T-helper 1 cell treated with Interleukin-12 subunit alpha and Interleukin-12 subunit beta and Interleukin-4 antibody, amounts not matched to agents 30 μg/mL and 1 μg/mL, for 36 hours (primary cell): ENCODE results near the gene SLAMF6.

Experiments
- H3K27ac Mint-ChIP-seq: one replicate; pipeline ENCODE4 v1.8.0; 2021; ENCODE audit warnings: mild to moderate bottlenecking, mixed read lengths
- H3K27me3 Mint-ChIP-seq: one replicate; pipeline ENCODE4 v1.8.0; 2021; ENCODE audit warnings: low read depth, mixed read lengths
- H3K36me3 Mint-ChIP-seq: one replicate; pipeline ENCODE4 v1.8.0; 2021; ENCODE audit warnings: low read depth, mixed read lengths
- H3K4me1 Mint-ChIP-seq: one replicate; pipeline ENCODE4 v1.8.0; 2021; ENCODE audit warnings: low read depth, mixed read lengths
- H3K4me3 Mint-ChIP-seq: one replicate; pipeline ENCODE4 v1.8.0; 2021; ENCODE audit warnings: mild to moderate bottlenecking, moderate library complexity, mixed read lengths
- H3K9me3 Mint-ChIP-seq: one replicate; pipeline ENCODE4 v1.8.0; 2021; ENCODE audit warnings: mixed read lengths

SLAMF6 gene

DNA sequence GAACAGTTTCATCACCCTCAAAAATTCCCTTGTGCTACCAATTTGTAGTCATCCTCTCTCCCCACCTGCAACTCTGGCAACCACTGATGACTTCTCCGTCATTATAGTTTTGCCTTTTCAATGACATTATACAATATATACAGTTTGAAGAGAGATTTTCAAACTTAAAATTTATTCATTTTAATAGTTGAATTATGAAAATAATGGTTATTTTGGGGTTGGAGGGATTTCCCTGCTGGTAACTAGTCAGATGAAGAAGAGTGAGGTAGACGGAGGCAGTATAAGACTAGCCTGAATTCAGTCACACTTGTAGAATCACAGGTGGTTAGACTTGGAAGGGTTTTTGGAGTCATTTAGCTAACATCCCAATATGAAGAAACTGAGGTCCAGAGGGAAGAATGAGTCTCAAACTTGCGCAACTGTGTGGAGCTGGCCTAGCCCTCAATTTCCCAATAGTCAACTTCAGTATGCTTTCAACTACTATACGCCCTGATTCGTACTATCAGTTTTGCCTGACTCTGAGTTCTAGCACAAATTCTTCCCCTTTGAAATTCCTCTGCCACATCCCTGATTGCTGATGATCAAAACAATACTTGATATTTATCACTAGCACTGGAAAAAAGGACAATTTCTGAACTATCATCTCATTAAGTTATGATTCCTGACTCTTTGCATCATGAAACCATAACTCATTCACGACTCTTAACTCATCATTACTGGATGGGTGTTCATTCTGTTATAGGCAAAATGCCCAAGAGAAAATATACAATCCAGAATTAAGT, 68.5 kb downstream of the SLAMF6 start:
- peak overlapping the region; percentile 38 for H3K4me3 Mint-ChIP-seq
- peaks cover 3% of the 10 kb centered on the region for H3K36me3 Mint-ChIP-seq
- peaks cover 60% of the 10 kb centered on the region for H3K4me1 Mint-ChIP-seq
- peak overlapping the region; percentile 15 for H3K27ac Mint-ChIP-seq
- H3K27me3 Mint-ChIP-seq: no peaks in the 10 kb centered on the region
- no peaks in the 10 kb centered on the region for H3K9me3 Mint-ChIP-seq

DNA sequence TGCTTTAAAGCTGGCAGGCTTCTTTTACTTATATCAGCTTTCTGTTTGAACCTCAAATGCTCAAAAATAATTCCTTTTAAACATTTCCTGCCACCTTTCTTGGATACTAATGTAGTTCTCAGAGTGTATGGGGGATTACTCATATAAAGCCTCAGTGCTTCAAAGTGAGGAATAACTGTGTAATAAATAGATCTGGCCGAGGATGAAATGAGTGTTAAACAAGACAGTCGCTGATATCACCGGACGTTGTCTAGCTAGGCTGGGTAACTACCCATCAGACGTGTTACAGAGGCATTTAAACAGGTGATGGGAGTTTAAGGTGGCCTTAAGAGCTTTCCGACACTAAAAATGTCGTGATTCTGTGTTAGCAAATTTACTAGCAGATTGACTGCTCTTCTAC, 69.6 kb downstream of the SLAMF6 start:
- Mint-ChIP-seq H3K36me3 (peaks cover 3% of the 10 kb centered on the region), H3K27ac (peak overlapping the region; percentile 82), H3K4me3 (peak overlapping the region; percentile 44), H3K27me3 (no peaks in the 10 kb centered on the region), H3K4me1 (peaks cover 58% of the 10 kb centered on the region), H3K9me3 (no peaks in the 10 kb centered on the region)

DNA sequence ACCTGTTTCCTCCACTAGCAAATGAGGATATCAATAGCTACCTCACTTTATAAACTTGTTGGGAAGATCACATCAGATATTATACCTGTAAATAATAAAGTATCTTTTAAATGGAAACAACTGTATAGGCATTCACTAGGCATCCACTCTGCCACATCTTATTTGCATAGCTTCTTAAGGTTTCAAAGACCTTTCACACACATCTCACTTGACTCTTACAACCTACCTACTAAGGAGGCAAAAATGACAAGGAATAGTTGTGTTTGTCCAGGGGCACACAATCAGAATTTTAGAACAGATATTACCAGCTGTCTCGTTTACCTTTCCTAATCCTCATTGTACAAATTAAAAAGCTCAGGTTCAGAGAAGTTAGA, 71.2 kb downstream of the SLAMF6 start:
- H3K4me1 Mint-ChIP-seq: peaks cover 64% of the 10 kb centered on the region
- peak overlapping the region; percentile 79 for H3K27ac Mint-ChIP-seq
- no peaks in the 10 kb centered on the region for H3K27me3 Mint-ChIP-seq
- peak overlapping the region; percentile 43 for H3K4me3 Mint-ChIP-seq
- H3K9me3 Mint-ChIP-seq: no peaks in the 10 kb centered on the region
- H3K36me3 Mint-ChIP-seq: peaks cover 3% of the 10 kb centered on the region

DNA sequence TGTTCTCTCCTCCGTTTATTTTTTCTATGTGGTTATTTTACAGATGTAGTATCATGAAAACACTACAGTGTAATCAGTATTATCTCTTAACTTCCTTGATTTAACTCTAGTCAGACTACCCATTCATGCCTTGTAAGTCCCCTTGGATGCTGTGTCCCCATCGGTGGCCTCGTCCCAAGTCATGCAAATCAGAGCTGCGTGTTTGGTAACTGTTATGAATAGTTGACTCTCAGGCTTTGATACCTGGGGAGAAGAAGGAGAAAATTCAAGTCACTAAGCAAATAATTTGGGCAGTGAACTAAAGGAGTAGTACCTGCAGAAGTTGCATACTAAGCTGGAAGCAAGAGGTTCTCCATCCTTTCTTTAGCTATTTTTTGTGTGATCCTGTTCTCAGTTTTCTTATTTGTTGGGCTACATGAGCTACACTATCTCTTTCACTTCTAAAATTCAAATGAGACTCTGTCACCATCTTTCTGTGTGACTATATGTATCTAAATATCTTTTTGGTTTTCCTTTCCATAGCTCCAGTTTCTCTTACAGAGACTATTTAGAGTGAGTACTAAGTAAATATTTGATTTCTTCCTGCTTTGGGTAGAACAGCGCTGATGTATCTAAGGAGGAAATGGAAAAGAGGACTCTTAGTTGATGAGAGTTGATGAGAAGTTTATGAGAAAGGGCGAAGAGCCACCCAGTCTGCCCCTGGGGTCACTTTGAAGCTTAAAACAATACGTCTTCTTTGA, 71.8 kb downstream of the SLAMF6 start:
- Mint-ChIP-seq H3K4me1 (peaks cover 67% of the 10 kb centered on the region), H3K4me3 (peak overlapping the region; percentile 43), H3K27ac (peak overlapping the region; percentile 79), H3K36me3 (peaks cover 2% of the 10 kb centered on the region), H3K27me3 (no peaks in the 10 kb centered on the region), H3K9me3 (no peaks in the 10 kb centered on the region)

DNA sequence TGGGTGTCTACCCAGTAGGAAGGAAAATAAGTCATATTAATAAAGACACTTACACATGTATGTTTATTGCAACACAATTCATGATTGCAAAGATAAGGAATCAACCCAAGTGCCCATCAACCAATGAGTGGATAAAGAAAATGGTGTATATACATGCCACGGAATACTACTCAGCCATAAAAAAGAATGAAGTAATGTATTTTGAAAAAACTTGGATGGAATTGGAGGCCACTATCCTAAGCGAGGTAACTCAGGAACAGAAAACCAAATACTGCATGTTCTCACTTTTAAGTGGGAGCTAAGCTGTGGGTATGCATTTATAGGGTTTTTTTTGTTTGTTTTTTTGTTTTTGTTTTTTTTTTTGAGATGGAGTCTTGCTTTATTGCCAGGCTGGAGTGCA, 73.6 kb downstream of the SLAMF6 start:
- H3K4me3 Mint-ChIP-seq: no peak overlapping the region
- peaks cover 2% of the 10 kb centered on the region for H3K36me3 Mint-ChIP-seq
- peak overlapping the region; percentile 5 for H3K27ac Mint-ChIP-seq
- peaks cover 58% of the 10 kb centered on the region for H3K4me1 Mint-ChIP-seq
- H3K9me3 Mint-ChIP-seq: no peaks in the 10 kb centered on the region
- H3K27me3 Mint-ChIP-seq: no peaks in the 10 kb centered on the region

DNA sequence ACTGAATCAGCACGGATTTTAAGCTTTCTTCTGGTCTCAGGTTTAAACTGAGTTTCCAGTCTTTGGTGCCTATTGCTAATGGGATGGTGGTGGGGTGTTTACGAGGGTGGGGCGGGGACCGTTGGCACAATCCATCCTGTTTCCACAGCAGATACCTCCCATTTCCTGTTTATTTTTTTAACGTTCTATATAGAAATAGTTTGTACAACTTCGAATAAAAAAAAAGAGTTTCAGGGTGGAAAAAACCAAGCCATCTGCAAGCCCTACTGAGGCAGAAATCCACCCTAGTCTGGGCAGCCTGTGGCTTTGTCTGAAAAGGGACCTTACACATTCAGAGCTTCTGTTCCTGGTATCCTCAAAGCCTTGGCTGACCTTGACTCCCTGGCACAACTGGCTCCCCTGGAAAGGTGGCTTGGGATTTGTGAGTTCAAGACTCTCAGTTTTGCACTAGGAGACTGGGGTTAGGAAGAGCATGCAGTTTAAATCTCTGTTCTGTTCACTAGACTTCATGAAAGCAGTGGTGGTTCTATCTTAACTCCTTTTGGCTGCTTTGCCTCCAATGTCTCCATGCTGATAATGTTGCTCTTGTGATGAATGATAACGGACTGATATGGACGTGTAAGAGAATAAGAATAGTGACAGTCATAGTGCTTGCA, 76.0 kb downstream of the SLAMF6 start:
- H3K27me3 Mint-ChIP-seq: no peaks in the 10 kb centered on the region
- H3K9me3 Mint-ChIP-seq: no peaks in the 10 kb centered on the region
- H3K36me3 Mint-ChIP-seq: peaks cover 4% of the 10 kb centered on the region
- peak overlapping the region; percentile 41 for H3K27ac Mint-ChIP-seq
- peak overlapping the region; percentile 23 for H3K4me3 Mint-ChIP-seq
- peaks cover 56% of the 10 kb centered on the region for H3K4me1 Mint-ChIP-seq

DNA sequence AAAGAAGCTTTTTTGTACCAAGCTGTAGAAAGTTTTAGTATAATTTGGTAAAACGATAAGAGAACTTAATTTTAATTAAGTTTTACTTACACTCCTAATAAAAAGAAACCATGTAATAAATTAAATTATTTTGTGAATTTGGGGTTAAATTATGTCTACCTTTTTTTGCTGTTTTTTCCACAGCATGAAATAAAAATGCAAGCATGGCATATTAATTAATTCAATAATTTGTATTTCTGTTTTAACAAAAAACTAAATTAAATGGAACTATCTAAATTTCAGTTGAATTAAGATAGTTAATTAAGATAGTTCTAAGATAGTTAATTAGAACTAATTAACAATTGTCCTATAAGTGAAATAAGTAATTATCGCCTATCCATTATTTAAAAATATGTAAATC, 83.3 kb downstream of the SLAMF6 start:
- Mint-ChIP-seq H3K36me3 (peaks cover 8% of the 10 kb centered on the region), H3K9me3 (peaks cover 4% of the 10 kb centered on the region), H3K27me3 (no peaks in the 10 kb centered on the region), H3K27ac (no peak overlapping the region), H3K4me1 (peaks cover 37% of the 10 kb centered on the region), H3K4me3 (no peak overlapping the region)

DNA sequence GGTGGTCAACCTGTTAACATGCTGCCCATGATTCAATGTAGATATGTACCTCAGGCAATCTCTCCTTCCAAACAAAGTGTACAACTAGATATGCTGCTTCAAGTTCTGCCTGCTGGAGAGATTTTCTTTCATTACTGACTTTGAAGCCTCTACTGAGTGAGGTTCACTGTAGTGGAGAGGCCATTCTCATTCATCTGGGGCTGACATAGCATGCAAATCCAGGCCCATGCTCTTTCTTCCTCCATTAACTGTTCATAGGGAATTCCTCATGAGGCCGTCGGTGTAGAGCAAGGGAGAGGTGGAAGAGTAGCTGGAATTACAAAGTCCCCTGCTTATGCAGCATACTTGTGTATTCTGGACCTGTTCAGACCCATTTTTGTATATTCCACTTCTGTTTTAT, 84.1 kb downstream of the SLAMF6 start:
- H3K36me3 Mint-ChIP-seq: peaks cover 16% of the 10 kb centered on the region
- H3K4me3 Mint-ChIP-seq: peak overlapping the region; percentile 60
- H3K4me1 Mint-ChIP-seq: peaks cover 36% of the 10 kb centered on the region
- peaks cover 12% of the 10 kb centered on the region for H3K9me3 Mint-ChIP-seq
- H3K27ac Mint-ChIP-seq: peak overlapping the region; percentile 95
- no peaks in the 10 kb centered on the region for H3K27me3 Mint-ChIP-seq

DNA sequence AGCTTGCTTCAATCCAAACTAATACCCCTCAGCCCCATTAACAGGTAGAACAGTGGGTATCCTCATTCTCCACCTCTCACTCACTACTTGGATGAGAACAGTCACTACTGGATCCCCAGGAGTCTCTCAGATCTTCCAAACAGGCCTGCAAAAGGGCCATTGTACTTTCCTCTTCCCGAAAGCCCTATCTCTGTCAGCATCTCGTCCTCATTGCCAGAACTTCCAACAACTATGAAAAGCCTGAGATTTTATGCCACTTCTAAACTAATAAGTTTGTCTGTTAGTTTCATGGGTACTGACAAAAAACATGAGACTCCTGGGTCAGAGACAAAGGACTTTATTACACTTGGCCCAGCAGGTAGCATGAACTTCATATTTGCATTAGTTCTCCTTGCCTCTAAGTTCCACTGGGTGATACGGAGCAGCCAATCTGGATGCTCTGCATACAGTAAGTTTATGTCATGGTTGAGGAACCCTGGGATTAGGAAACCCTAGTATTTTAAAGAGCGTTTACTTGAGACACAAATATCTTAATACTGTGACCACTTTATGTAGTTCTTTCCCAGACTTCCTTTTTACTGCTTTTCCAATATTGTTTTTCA, 84.6 kb downstream of the SLAMF6 start:
- Mint-ChIP-seq H3K27ac (peak overlapping the region; percentile 95), H3K9me3 (peaks cover 15% of the 10 kb centered on the region), H3K27me3 (no peaks in the 10 kb centered on the region), H3K4me3 (peak overlapping the region; percentile 70), H3K36me3 (peaks cover 13% of the 10 kb centered on the region), H3K4me1 (peaks cover 33% of the 10 kb centered on the region)

DNA sequence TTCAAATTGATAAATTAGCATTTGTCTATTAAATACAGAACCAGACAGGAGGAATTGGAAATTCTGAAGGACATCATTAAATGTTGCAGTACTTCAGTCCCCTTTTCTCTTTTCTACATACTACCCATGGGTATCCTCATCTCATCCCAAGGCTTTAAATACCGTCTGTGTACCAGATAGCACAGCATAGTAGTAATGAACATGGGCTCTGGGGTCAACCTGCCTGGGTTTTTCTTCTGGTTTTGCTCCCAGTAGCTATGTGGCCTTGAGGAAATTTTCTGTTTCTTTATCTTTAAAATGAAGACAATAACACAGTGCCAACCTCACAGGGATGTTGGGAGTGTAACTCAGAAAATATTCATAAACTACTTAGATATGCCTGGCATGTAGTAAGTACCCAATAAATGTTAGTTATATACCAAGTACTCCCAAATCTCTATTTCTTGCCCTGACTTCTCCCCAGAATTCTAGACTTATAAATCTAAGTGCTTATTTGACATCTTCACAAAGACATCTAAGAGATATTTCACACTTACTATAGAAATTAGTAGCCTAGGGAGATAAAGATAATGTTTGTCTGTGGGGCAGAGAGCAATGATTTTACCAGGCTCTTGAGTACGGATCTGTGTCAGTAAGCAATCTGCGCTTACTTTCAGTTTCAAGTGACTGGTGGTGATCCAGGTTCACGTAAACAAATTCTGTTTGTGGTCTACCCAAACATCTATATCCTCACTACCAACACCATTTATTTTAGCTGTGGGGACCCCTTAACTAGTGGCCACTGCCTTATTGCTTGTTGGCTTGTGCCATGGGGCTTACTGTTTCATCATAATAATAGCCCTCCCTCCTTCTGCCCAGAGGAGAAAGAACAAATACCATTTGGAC, 85.4 kb downstream of the SLAMF6 start:
- Mint-ChIP-seq H3K27ac (peak overlapping the region; percentile 95), H3K4me3 (peak overlapping the region; percentile 70), H3K9me3 (peaks cover 20% of the 10 kb centered on the region), H3K27me3 (no peaks in the 10 kb centered on the region), H3K36me3 (peaks cover 16% of the 10 kb centered on the region), H3K4me1 (peaks cover 40% of the 10 kb centered on the region)

DNA sequence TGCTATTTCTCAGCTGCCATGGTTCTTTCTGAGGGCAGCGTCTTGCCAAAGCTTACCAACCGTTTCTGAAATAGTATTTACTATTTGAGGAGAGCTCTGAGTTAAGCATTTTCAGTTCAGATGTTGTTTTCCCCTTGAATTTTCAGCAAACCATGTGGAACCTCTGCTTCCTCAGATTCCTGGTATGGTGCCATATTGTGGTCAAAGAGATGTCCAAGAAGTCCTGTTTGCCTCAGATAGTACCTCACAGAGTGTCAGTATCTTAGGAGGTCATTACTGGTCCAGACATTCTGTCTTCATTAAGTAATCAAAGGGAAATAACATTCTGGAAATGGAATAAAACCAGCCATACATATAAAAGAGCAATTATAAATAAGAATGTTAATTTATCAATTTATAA, 86.1 kb downstream of the SLAMF6 start:
- Mint-ChIP-seq H3K4me1 (peaks cover 45% of the 10 kb centered on the region), H3K27ac (peak overlapping the region; percentile 70), H3K36me3 (peaks cover 16% of the 10 kb centered on the region), H3K9me3 (peaks cover 20% of the 10 kb centered on the region), H3K27me3 (no peaks in the 10 kb centered on the region), H3K4me3 (no peak overlapping the region)
